H9 (cell line): ENCODE results near the gene PLN. TPM values are rescaled to one million over a fixed set of nuclear protein-coding genes. Genes with fewer than 3 reads are reported as not detected.

Experiments
- DNase-seq: peaks from one replicate; pipeline ENCODE4 v3.0.0-alpha.2; 2017
- H2AFZ ChIP-seq: one replicate; pipeline ENCODE4 v1.6.1; 2013; ENCODE audit warnings: mild to moderate bottlenecking, low read length, control low read depth, moderate library complexity
- H2AK5ac ChIP-seq: 2 replicates; pipeline ENCODE4 v1.6.1; 2013; ENCODE audit warnings: low read length, control low read depth, mixed read lengths; ENCODE audit not compliant: insufficient read length
- H2BK120ac ChIP-seq: one replicate; pipeline ENCODE4 v1.6.1; 2013; ENCODE audit warnings: low read depth, mild to moderate bottlenecking, low read length, control low read depth, inconsistent platforms; ENCODE audit not compliant: poor library complexity, severe bottlenecking
- H2BK12ac ChIP-seq: 2 replicates; pipeline ENCODE4 v1.6.1; 2013; ENCODE audit warnings: low read length, control low read depth, mixed read lengths, low read depth; ENCODE audit not compliant: insufficient read length
- H2BK15ac ChIP-seq: 2 replicates; pipeline ENCODE4 v1.6.1; 2013; ENCODE audit warnings: low read depth, low read length, control low read depth
- H2BK20ac ChIP-seq: one replicate; pipeline ENCODE4 v1.6.1; 2013; ENCODE audit warnings: low read depth, mild to moderate bottlenecking, low read length, control low read depth, inconsistent platforms; ENCODE audit not compliant: poor library complexity, severe bottlenecking
- H2BK5ac ChIP-seq: 2 replicates; pipeline ENCODE4 v1.6.1; 2013; ENCODE audit warnings: low read length, control low read depth, mixed read lengths; ENCODE audit not compliant: insufficient read length
- H3K14ac ChIP-seq: 2 replicates; pipeline ENCODE4 v1.6.1; 2013; ENCODE audit warnings: low read length, control low read depth; ENCODE audit not compliant: insufficient read depth
- H3K18ac ChIP-seq: 2 replicates; pipeline ENCODE4 v1.6.1; 2013; ENCODE audit warnings: low read depth, mild to moderate bottlenecking, mixed read lengths, low read length, control low read depth; ENCODE audit not compliant: insufficient read length
- H3K23ac ChIP-seq: 2 replicates; pipeline ENCODE4 v1.6.1; 2013; ENCODE audit warnings: low read length, control low read depth, mixed read lengths, low read depth; ENCODE audit not compliant: insufficient read length
- H3K23me2 ChIP-seq: 2 replicates; pipeline ENCODE4 v1.6.1; 2013; ENCODE audit warnings: low read depth, mild to moderate bottlenecking, mixed read lengths, low read length, control low read depth; ENCODE audit not compliant: insufficient read length, poor library complexity, severe bottlenecking
- H3K27ac ChIP-seq: 2 replicates; pipeline ENCODE4 v1.5.1; 2013; ENCODE audit warnings: low read length, control low read depth, mixed read lengths, low read depth; ENCODE audit not compliant: insufficient read length
- H3K27me3 ChIP-seq: 2 replicates; pipeline ENCODE4 v1.6.1; 2013; ENCODE audit warnings: low read length, control low read depth, inconsistent platforms; ENCODE audit not compliant: insufficient read depth
- H3K4ac ChIP-seq: 2 replicates; pipeline ENCODE4 v1.6.1; 2013; ENCODE audit warnings: low read depth, mild to moderate bottlenecking, control low read depth, inconsistent platforms, low read length, moderate library complexity
- H3K4me1 ChIP-seq: 2 replicates; pipeline ENCODE4 v1.6.1; 2013; ENCODE audit warnings: low read length, control low read depth, inconsistent platforms; ENCODE audit not compliant: insufficient read depth
- H3K4me2 ChIP-seq: 2 replicates; pipeline ENCODE4 v1.6.1; 2013; ENCODE audit warnings: low read length, control low read depth, mixed read lengths; ENCODE audit not compliant: insufficient read length, insufficient read depth
- H3K56ac ChIP-seq: 2 replicates; pipeline ENCODE4 v1.6.1; 2013; ENCODE audit warnings: low read depth, mild to moderate bottlenecking, mixed read lengths, low read length, control low read depth; ENCODE audit not compliant: insufficient read length
- H3K79me1 ChIP-seq: 2 replicates; pipeline ENCODE4 v1.6.1; 2013; ENCODE audit warnings: low read depth, mild to moderate bottlenecking, moderate library complexity, low read length, control low read depth, inconsistent platforms; ENCODE audit not compliant: insufficient read depth, poor library complexity, severe bottlenecking
- H3K79me2 ChIP-seq: 2 replicates; pipeline ENCODE4 v1.6.1; 2013; ENCODE audit warnings: low read length, control low read depth, inconsistent platforms; ENCODE audit not compliant: insufficient read depth
- H3K9ac ChIP-seq: 2 replicates; pipeline ENCODE4 v1.6.1; 2013; ENCODE audit warnings: low read length, control low read depth, mixed read lengths; ENCODE audit not compliant: insufficient read length; ENCODE audit errors: extremely low read depth
- H3K9me3 ChIP-seq: one replicate; pipeline ENCODE4 v1.6.1; 2013; ENCODE audit warnings: low read depth, low read length, inconsistent platforms; ENCODE audit not compliant: control insufficient read depth
- H3T11ph ChIP-seq: one replicate; pipeline ENCODE4 v1.6.1; 2013; ENCODE audit warnings: mild to moderate bottlenecking, low read length, control low read depth, inconsistent platforms
- H4K20me1 ChIP-seq: one replicate; pipeline ENCODE4 v1.6.1; 2013; ENCODE audit not compliant: control insufficient read depth, insufficient read length, insufficient read depth
- H4K5ac ChIP-seq: 2 replicates; pipeline ENCODE4 v1.6.1; 2013; ENCODE audit warnings: low read depth, mild to moderate bottlenecking, mixed read lengths, low read length, control low read depth; ENCODE audit not compliant: insufficient read length
- H4K8ac ChIP-seq: replicated peaks from 2 replicates; pipeline ENCODE4 v1.6.1; 2013; ENCODE audit warnings: low read length, control low read depth, mixed read lengths, low read depth; ENCODE audit not compliant: insufficient read length
- H4K91ac ChIP-seq: 2 replicates; pipeline ENCODE4 v1.6.1; 2013; ENCODE audit warnings: low read depth, mild to moderate bottlenecking, moderate library complexity, mixed read lengths, low read length, control low read depth; ENCODE audit not compliant: insufficient read length
- H3K27ac Mint-ChIP-seq, 3 experiments: 2 replicates in 2 of 3; 3 replicates in 1 of 3; pipeline ENCODE4 v1.8.0; 2020 to 2021; ENCODE audit warnings: mixed read lengths in 3 of 3, mild to moderate bottlenecking in 1 of 3, moderate library complexity in 1 of 3
- H3K27me3 Mint-ChIP-seq: 2 replicates; pipeline ENCODE4 v1.8.0; 2021; ENCODE audit warnings: low read depth, mild to moderate bottlenecking, moderate library complexity, mixed read lengths
- H3K36me3 Mint-ChIP-seq, 3 experiments: 2 replicates in 2 of 3; 3 replicates in 1 of 3; pipeline ENCODE4 v1.8.0; 2020 to 2021; ENCODE audit warnings: low read depth in 3 of 3, mixed read lengths in 3 of 3; ENCODE audit not compliant: insufficient read depth in 1 of 3
- H3K4me1 Mint-ChIP-seq, 2 experiments: 2 replicates each; pipeline ENCODE4 v1.8.0; 2020; ENCODE audit warnings: mixed read lengths in 2 of 2
- H3K4me3 Mint-ChIP-seq, 2 experiments: 2 replicates in 1 of 2; 3 replicates in 1 of 2; pipeline ENCODE4 v1.8.0; 2020 to 2021; ENCODE audit warnings: mild to moderate bottlenecking in 2 of 2, mixed read lengths in 2 of 2, moderate library complexity in 1 of 2
- H3K9me3 Mint-ChIP-seq, 2 experiments: 2 replicates in 1 of 2; 3 replicates in 1 of 2; pipeline ENCODE4 v1.8.0; 2020; ENCODE audit warnings: mild to moderate bottlenecking in 2 of 2, mixed read lengths in 2 of 2, moderate library complexity in 1 of 2
- WGBS: extraction: QIAGEN DNeasy Blood & Tissue Kit; methylation state at CpG from one replicate; pipeline ENCODE4 v1.1.7; 2013; ENCODE audit warnings: missing lambda C conversion rate, low lambda C conversion rate, mixed read lengths; ENCODE audit not compliant: insufficient read length; ENCODE audit errors: extremely low coverage; 5-methylcytosine and 5-hydroxymethylcytosine counted together
- total RNA-seq: library from RNA; stranded (reverse); gene quantifications from 2 replicates; pipeline ENCODE4 v1.2.1, GENCODE V29; 2021
- TF ChIP-seq, protein P1 (sequence below): fragments of 200-600 bp; sonication (generic); conservative IDR thresholded peaks from 3 replicates; pipeline ENCODE4 v1.8.0; 2021; ENCODE audit warnings: antibody characterized with exemption, mild to moderate bottlenecking

PLN gene
- total RNA-seq, 1 experiment from 2014 or later, result not detected

DNA sequence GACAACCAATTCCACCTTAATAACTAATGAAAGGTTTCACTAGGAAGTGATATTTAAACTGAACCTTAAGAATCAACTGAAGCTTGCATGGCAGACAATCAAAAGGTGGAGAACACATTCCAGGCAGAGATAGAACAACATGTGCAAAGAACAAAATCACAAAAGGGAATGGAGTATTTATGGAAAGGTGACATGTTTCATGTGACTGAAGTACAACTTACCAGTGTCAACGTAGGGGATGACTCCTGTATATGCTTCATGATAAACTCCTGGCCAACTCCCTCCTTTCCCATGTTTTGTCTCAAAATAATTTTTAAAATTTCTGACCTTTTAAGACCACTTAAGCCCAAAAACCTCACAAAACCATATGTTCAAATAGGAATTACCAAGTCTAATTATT, 6.6 kb downstream of the PLN start:
- Histone ChIP-seq H3K79me2 (no peaks in the 10 kb centered on the region), H2AFZ (no peak overlapping the region)

More for the DNA sequence above, 6.6 kb downstream of the PLN start:
- Histone ChIP-seq H3K9ac (no peak overlapping the region), H3K56ac (no peak overlapping the region), H3K27ac (no peak overlapping the region), H4K8ac (no peak overlapping the region), H3K9me3 (no peaks in the 10 kb centered on the region), H2BK15ac (no peak overlapping the region), H3K27me3 (no peaks in the 10 kb centered on the region), H4K5ac (no peak overlapping the region), H3K79me1 (no peaks in the 10 kb centered on the region), H3T11ph (no peak overlapping the region), H4K91ac (no peak overlapping the region), H3K4me1 (no peaks in the 10 kb centered on the region), H2BK12ac (no peak overlapping the region), H3K4me2 (no peak overlapping the region), H2BK120ac (no peak overlapping the region), H3K23me2 (no peaks in the 10 kb centered on the region), H2BK20ac (no peak overlapping the region), H3K18ac (no peak overlapping the region), H3K4ac (no peak overlapping the region), H2AK5ac (no peak overlapping the region), H4K20me1 (no peaks in the 10 kb centered on the region), H3K23ac (no peak overlapping the region), H3K14ac (no peak overlapping the region), H2BK5ac (no peak overlapping the region)
- Mint-ChIP-seq H3K9me3 (no peaks in the 10 kb centered on the region), H3K4me3 (no peak overlapping the region), H3K4me1 (peaks cover 2% of the 10 kb centered on the region in 2 experiments; a peak in 2 of 4 replicates), H3K27ac (no peak overlapping the region), H3K36me3 (no peaks in the 10 kb centered on the region), H3K27me3 (no peaks in the 10 kb centered on the region)
- WGBS, result no CpG with 5 or more reads among the region's 1 CpG
- no peak for DNase-seq
- TF ChIP-seq, protein P1, sequence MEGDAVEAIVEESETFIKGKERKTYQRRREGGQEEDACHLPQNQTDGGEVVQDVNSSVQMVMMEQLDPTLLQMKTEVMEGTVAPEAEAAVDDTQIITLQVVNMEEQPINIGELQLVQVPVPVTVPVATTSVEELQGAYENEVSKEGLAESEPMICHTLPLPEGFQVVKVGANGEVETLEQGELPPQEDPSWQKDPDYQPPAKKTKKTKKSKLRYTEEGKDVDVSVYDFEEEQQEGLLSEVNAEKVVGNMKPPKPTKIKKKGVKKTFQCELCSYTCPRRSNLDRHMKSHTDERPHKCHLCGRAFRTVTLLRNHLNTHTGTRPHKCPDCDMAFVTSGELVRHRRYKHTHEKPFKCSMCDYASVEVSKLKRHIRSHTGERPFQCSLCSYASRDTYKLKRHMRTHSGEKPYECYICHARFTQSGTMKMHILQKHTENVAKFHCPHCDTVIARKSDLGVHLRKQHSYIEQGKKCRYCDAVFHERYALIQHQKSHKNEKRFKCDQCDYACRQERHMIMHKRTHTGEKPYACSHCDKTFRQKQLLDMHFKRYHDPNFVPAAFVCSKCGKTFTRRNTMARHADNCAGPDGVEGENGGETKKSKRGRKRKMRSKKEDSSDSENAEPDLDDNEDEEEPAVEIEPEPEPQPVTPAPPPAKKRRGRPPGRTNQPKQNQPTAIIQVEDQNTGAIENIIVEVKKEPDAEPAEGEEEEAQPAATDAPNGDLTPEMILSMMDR, result no peak
